Adipose tissue (tissue), 3 donors: ENCODE results near the gene KCTD3. TPM values are rescaled to one million over a fixed set of nuclear protein-coding genes. Genes with fewer than 3 reads are reported as not detected.

ENCODE experiments used
- H3K27ac ChIP-seq: one replicate; pipeline ENCODE4 v1.5.1; 2013; ENCODE audit warnings: low read depth, low read length
- WGBS, 3 donors: extraction: QIAGEN DNeasy Blood & Tissue Kit; methylation state at CpG; one replicate each; pipeline ENCODE4 v1.1.7; 2013; 5-methylcytosine and 5-hydroxymethylcytosine counted together
- polyA plus RNA-seq, 3 donors: library from polyadenylated mRNA; stranded (reverse); fragments of 200-250 nt; gene quantifications; one replicate each; pipeline ENCODE4 v1.2.3, GENCODE V29; 2013
- donor health status: healthy with polysubstance abuse.
- donor health status: Bipolar disorder and iron deficiency.
- donor health status: healthy.

Gene KCTD3
- polyA plus RNA-seq, 3 donors = 15.7 to 40.7 (median 21.1) TPM

GRCh38 chr1:215599418-215600074 lies 32.4 kb downstream of the KCTD3 start:
- H3K27ac ChIP-seq = no peak overlapping the region
- 67 to 72% (median 68%) methylated on average over 3 of the region's 3 CpGs for WGBS, 3 donors

GRCh38 chr1:215600258-215600792 lies 33.2 kb downstream of the KCTD3 start:
- H3K27ac ChIP-seq = no peak overlapping the region

- WGBS, 3 donors = 87 to 96% (median 95%) methylated on average over 10 of the region's 10 CpGs
- no peak overlapping the region for H3K27ac ChIP-seq
These were observed 33.8 kb downstream of the KCTD3 start for GRCh38 chr1:215600867-215601266.

GRCh38 chr1:215601276-215601675 lies 34.2 kb downstream of the KCTD3 start:
- 60 to 86% (median 85%) methylated on average over 2 of the region's 2 CpGs for WGBS, 3 donors
- H3K27ac ChIP-seq = no peak overlapping the region

GRCh38 chr1:215603319-215603718 lies 36.2 kb downstream of the KCTD3 start:
- no peak overlapping the region for H3K27ac ChIP-seq

- H3K27ac ChIP-seq = no peak overlapping the region
These were observed 38.0 kb downstream of the KCTD3 start for GRCh38 chr1:215605011-215605621.

- H3K27ac ChIP-seq = no peak overlapping the region
- 33 to 84% (median 69%) methylated on average over 3 of the region's 3 CpGs for WGBS, 3 donors
These were observed 38.9 kb downstream of the KCTD3 start for GRCh38 chr1:215606036-215606435.

- H3K27ac ChIP-seq = no peak overlapping the region
- 76 to 85% (median 83%) methylated on average over 2 of the region's 2 CpGs for WGBS, 3 donors
These were observed 39.6 kb downstream of the KCTD3 start for GRCh38 chr1:215606564-215607168.

GRCh38 chr1:215607412-215607811 lies 40.3 kb downstream of the KCTD3 start:
- 36 to 74% (median 67%) methylated on average over 1 of the region's 1 CpG for WGBS, 3 donors

GRCh38 chr1:215608646-215609045 lies 41.5 kb downstream of the KCTD3 start:
- H3K27ac ChIP-seq = no peak overlapping the region
- 81 to 94% (median 91%) methylated on average over 4 of the region's 4 CpGs for WGBS, 3 donors

More at GRCh38 chr1:215607412-215607811, 40.3 kb downstream of the KCTD3 start:
- no peak overlapping the region for H3K27ac ChIP-seq

GRCh38 chr1:215612391-215612790 lies 45.3 kb downstream of the KCTD3 start:
- H3K27ac ChIP-seq = no peak overlapping the region
- 45 to 69% (median 58%) methylated on average over 3 of the region's 3 CpGs for WGBS, 3 donors

GRCh38 chr1:215617979-215618378 lies 50.9 kb downstream of the KCTD3 start:
- WGBS, 3 donors = 75 to 90% (median 84%) methylated on average over 1 of the region's 1 CpG
- H3K27ac ChIP-seq = no peak overlapping the region

GRCh38 chr1:215623162-215623561 lies 56.1 kb downstream of the KCTD3 start:
- WGBS, 3 donors = 95 to 98% (median 95%) methylated on average over 4 of the region's 4 CpGs
- no peak overlapping the region for H3K27ac ChIP-seq

GRCh38 chr1:215625949-215626348 lies 58.8 kb downstream of the KCTD3 start:
- no peak overlapping the region for H3K27ac ChIP-seq

GRCh38 chr1:215631040-215631439 lies 63.9 kb downstream of the KCTD3 start:
- no peak overlapping the region for H3K27ac ChIP-seq
- WGBS, 3 donors = 62 to 88% (median 83%) methylated on average over 1 of the region's 1 CpG

- 39 to 53% (median 43%) methylated on average over 3 of the region's 3 CpGs for WGBS, 3 donors
- H3K27ac ChIP-seq = no peak overlapping the region
These were observed 64.4 kb downstream of the KCTD3 start for GRCh38 chr1:215631489-215631888.

GRCh38 chr1:215635827-215636226 lies 68.7 kb downstream of the KCTD3 start:
- no peak overlapping the region for H3K27ac ChIP-seq
- 85 to 89% (median 88%) methylated on average over 6 of the region's 6 CpGs for WGBS, 3 donors

- 41 to 44% (median 43%) methylated on average over 9 of the region's 9 CpGs for WGBS, 3 donors
- H3K27ac ChIP-seq = peak overlapping the region; percentile 25
These were observed 69.3 kb downstream of the KCTD3 start for GRCh38 chr1:215636258-215636965.

GRCh38 chr1:215637041-215637573 lies 70.0 kb downstream of the KCTD3 start:
- H3K27ac ChIP-seq = no peak overlapping the region
- 27 to 64% (median 58%) methylated on average over 7 of the region's 7 CpGs for WGBS, 3 donors
